Skeletal muscle tissue (tissue), 4 donors: ENCODE results near the gene SPDYE4. TPM values are rescaled to one million over a fixed set of nuclear protein-coding genes. Genes with fewer than 3 reads are reported as not detected.

ENCODE experiments used
- H3K27ac ChIP-seq: one replicate; pipeline ENCODE4 v1.7.0; 2013; ENCODE audit warnings: mild to moderate bottlenecking, low read depth, low read length, inconsistent platforms
- H3K27me3 ChIP-seq, 3 donors: one replicate each; pipeline ENCODE4 v1.7.0; 2013; ENCODE audit warnings: low read length in 3 of 3; ENCODE audit not compliant: control insufficient read depth in 3 of 3, insufficient read depth in 3 of 3
- H3K36me3 ChIP-seq, 3 donors: one replicate each; pipeline ENCODE4 v1.7.0; 2013; ENCODE audit warnings: low read length in 3 of 3; ENCODE audit not compliant: control insufficient read depth in 3 of 3, insufficient read depth in 3 of 3
- H3K4me1 ChIP-seq, 3 donors: one replicate each; pipeline ENCODE4 v1.7.0; 2013; ENCODE audit warnings: low read length in 3 of 3, mild to moderate bottlenecking in 3 of 3; ENCODE audit not compliant: control insufficient read depth in 3 of 3, insufficient read depth in 3 of 3
- H3K4me3 ChIP-seq, 3 donors: one replicate each; pipeline ENCODE4 v1.7.0; 2013; ENCODE audit warnings: low read length in 3 of 3
- H3K9ac ChIP-seq, 3 donors: one replicate each; pipeline ENCODE4 v1.7.0; 2013; ENCODE audit warnings: low read length in 3 of 3, mild to moderate bottlenecking in 3 of 3, moderate library complexity in 2 of 3, low read depth in 1 of 3
- H3K9me3 ChIP-seq, 3 donors: one replicate each; pipeline ENCODE4 v1.7.0; 2013; ENCODE audit warnings: low read length in 3 of 3; ENCODE audit not compliant: control insufficient read depth in 3 of 3
- total RNA-seq: library from RNA; depleted of rRNA; stranded (reverse); fragments of >200 nt; gene quantifications from one replicate; pipeline ENCODE4 v1.2.3, GENCODE V29; 2014
- donor health status: Osteomylitis.

Gene SPDYE4
- total RNA-seq, 1 donor from 2014 or later: not detected

DNA sequence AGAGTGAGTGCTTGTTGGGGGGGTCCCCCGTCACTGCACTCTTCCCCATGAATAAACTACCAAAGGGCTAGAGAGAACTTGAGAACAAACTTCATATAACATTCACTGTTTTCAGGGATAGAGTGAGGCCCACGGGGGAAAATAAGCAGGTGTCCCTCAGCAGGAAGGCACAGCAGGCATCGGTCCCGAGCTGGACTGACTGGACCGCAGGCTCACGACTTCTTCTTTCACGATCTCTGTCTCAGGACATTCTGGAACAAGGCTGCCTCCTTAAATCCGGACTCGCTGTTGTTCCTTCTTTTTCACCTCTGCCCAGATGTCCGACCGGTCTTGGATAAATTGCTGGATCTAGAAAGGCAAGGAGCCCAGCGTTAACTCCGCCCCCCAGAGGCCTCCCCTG lies 28.5 kb downstream of the SPDYE4 start:
- no peaks in the 10 kb centered on the region for H3K4me1 ChIP-seq
- H3K9ac ChIP-seq: no peak overlapping the region
- H3K27ac ChIP-seq: no peak overlapping the region
- no peaks in the 10 kb centered on the region for H3K36me3 ChIP-seq
- H3K4me3 ChIP-seq: no peak overlapping the region
- H3K9me3 ChIP-seq: no peaks in the 10 kb centered on the region
- no peaks in the 10 kb centered on the region for H3K27me3 ChIP-seq

DNA sequence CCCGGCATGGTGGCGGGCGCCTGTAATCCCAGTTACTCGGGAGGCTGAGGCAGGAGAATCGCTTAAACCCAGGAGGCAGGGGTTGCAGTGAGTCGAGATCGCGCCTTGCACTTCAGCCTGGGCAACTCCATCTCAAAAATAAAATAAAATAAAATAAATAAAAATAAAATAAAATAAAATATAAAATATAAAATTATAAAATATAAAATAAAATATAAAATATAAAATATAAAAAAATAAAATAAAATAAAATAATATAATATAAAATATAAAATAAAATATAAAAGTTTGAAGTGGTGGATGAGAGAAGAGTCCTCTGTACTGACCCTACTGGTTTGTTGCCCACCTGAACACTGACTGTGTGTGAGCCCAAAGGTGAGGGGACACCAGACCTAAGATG lies 28.9 kb downstream of the SPDYE4 start:
- Histone ChIP-seq H3K27ac (no peak overlapping the region), H3K9me3 (no peaks in the 10 kb centered on the region), H3K4me3 (no peak overlapping the region), H3K4me1 (no peaks in the 10 kb centered on the region), H3K9ac (no peak overlapping the region), H3K27me3 (no peaks in the 10 kb centered on the region), H3K36me3 (no peaks in the 10 kb centered on the region)

DNA sequence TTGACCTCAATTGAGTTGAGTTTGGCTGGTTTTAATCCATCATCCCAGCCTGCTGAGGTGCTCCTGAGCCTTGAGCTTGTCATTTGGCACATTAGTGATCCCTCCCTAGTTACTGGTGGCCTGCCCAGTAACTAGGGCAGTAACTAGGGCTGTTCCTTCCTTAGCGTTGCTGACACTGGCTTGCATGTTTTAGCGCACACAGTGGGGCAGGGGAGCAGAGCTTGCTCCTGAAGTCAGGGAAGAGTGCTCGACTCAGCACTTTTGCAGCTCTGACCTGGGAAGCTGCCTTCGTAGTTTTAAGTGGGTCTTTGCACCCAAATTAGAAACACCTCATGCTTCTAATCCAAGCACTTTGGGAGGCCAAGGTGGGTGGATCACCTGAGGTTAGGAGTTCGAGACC lies 29.4 kb downstream of the SPDYE4 start:
- Histone ChIP-seq H3K4me1 (no peaks in the 10 kb centered on the region), H3K9ac (no peak overlapping the region), H3K4me3 (no peak overlapping the region)

DNA sequence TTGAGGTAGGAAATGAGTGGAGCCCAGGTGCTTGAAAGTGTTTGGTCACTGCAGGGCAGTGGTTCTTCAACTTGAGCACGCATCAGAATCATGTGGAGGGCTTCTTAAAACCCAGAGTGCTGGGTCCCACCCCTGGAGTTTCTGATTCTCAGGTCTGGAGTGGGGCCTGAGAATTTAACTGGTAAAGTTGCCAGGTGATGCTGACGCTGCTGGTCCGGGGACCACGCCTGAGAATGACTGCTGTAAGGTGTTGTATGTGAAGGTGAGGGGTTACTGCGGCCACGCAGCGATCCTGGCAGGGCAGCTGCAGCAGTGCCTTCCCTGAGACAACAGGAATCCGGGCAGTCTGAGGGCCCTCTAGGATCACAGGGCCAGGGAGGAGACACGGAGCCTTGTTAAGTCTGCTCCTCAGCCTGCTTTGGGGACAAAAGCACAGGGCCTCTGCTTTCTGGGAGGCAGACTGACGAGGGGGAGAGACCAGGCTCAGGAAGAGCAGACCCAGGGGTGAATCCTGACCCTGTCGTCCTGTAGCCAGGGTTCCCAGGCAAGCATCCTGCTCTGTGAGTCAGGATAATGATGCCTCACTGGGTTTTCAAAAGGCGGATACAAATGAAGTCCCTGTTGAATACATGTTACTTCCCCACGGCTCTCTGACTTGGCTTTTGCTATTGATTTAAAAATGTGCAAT lies 30.0 kb downstream of the SPDYE4 start:
- Histone ChIP-seq H3K36me3 (no peaks in the 10 kb centered on the region), H3K27ac (no peak overlapping the region), H3K9ac (no peak overlapping the region), H3K4me3 (no peak overlapping the region), H3K4me1 (no peaks in the 10 kb centered on the region), H3K27me3 (no peaks in the 10 kb centered on the region), H3K9me3 (no peaks in the 10 kb centered on the region)

More for the DNA sequence above, 29.4 kb downstream of the SPDYE4 start:
- Histone ChIP-seq H3K27me3 (no peaks in the 10 kb centered on the region), H3K9me3 (no peaks in the 10 kb centered on the region), H3K36me3 (no peaks in the 10 kb centered on the region), H3K27ac (no peak overlapping the region)

- Histone ChIP-seq H3K4me3 (no peak overlapping the region), H3K27me3 (no peaks in the 10 kb centered on the region), H3K9ac (no peak overlapping the region), H3K36me3 (no peaks in the 10 kb centered on the region), H3K9me3 (no peaks in the 10 kb centered on the region), H3K27ac (no peak overlapping the region), H3K4me1 (no peaks in the 10 kb centered on the region)
Measured at GRCh38 chr17:8726941-8727555, 31.3 kb downstream of the SPDYE4 start.

GRCh38 chr17:8725881-8726876 lies 32.2 kb downstream of the SPDYE4 start:
- H3K27me3 ChIP-seq: no peaks in the 10 kb centered on the region
- H3K9ac ChIP-seq: no peak overlapping the region
- H3K9me3 ChIP-seq: no peaks in the 10 kb centered on the region
- no peaks in the 10 kb centered on the region for H3K36me3 ChIP-seq
- H3K4me1 ChIP-seq: no peaks in the 10 kb centered on the region
- H3K4me3 ChIP-seq: no peak overlapping the region
- no peak overlapping the region for H3K27ac ChIP-seq

DNA sequence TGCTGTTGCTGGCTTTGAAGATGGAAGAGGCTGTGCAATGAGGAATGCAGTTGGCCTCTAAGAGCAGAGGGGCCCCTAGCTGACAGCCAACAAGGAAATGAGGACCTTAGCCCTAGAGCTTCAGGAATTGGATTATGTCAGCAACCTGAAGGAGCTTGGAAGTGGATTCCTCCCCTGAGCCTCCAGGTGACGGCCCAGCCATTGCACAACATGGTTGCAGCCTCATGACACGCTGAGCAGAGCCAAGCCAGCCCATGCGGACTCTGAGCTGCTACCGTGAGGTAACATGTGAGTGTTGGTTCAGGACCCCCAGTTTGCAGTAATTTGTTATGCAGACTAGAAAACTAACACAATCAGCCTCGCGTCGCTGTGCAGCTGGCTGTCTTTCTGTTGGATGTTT lies 33.9 kb downstream of the SPDYE4 start:
- Histone ChIP-seq H3K9me3 (no peaks in the 10 kb centered on the region), H3K27me3 (no peaks in the 10 kb centered on the region), H3K27ac (no peak overlapping the region), H3K9ac (no peak overlapping the region), H3K4me3 (no peak overlapping the region), H3K4me1 (no peaks in the 10 kb centered on the region), H3K36me3 (no peaks in the 10 kb centered on the region)

DNA sequence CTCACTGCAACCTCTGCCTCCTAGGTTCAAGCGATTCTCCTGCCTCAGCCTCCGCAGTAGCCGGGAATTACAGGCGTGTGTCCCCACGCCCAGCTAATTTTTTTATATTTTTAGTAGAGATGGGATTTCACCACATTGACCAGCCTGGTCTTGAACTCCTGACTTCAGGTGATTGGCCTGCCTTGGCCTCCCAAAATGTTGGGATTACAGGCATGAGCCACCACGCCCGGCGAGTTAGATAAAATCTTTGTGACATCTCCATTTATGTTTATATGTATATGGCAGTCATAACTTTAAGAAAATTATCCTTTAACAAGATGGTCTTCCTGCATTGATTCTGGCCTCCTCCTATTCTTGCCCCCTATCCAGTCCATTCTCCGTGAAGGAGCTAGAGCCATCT lies 37.8 kb downstream of the SPDYE4 start:
- Histone ChIP-seq H3K27ac (no peak overlapping the region), H3K4me1 (no peaks in the 10 kb centered on the region), H3K4me3 (no peak overlapping the region), H3K27me3 (no peaks in the 10 kb centered on the region), H3K36me3 (no peaks in the 10 kb centered on the region), H3K9ac (no peak overlapping the region), H3K9me3 (peaks cover 0 to 2% (median 0%) of the 10 kb centered on the region in 3 donors)

DNA sequence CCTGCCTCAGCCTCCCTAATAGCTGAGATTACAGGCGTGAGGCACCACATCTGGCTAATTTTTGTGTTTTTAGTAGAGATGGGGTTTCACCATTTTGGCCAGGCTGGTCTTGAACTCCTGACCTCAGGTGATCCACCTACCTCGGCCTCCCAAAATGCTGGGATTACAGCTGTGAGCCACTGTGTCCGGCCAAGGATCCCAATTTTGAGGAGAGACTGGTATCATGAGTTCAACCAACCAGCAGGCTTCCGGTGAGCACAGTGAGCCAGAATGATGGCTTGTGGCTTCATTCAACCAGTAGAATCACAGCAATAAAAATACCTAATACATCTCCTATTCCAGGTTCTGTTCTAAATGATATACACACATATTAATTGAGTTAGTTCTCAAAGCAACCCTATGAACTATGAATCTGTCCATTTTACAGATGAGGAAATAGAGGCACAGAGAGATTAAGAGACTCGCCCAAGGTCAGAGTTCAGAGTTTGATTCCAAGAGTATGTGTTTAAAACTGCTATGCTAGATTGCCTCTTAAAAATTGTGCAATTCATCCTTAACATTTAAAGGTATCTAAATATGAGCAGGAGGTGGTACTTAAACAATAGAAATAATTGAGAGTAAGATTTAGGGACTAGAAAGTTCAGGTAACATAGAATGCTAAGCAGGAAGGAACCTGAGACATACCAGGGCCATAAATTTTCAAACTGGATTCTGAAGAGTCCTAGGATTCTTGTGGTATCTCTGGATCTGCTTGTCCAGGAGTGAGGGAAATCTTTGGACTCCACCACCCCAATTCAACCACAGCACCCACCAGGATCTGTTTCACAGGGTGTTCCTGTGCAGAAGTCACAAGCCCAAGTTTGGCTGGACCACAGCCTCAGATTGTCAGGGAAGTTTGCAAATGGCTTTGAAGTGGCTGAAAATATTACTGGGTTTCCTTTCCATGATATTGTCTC lies 38.8 kb downstream of the SPDYE4 start:
- no peak overlapping the region for H3K27ac ChIP-seq
- H3K4me1 ChIP-seq: no peaks in the 10 kb centered on the region
- H3K4me3 ChIP-seq: no peak overlapping the region
- peaks cover 0 to 2% (median 0%) of the 10 kb centered on the region in 3 donors for H3K9me3 ChIP-seq
- no peaks in the 10 kb centered on the region for H3K36me3 ChIP-seq
- no peak overlapping the region for H3K9ac ChIP-seq
- H3K27me3 ChIP-seq: no peaks in the 10 kb centered on the region
